Activated T-helper 17 cell treated with anti-CD3 and anti-CD28 coated beads, Interleukin-2, amount 50 U/mL, for 72 hours (primary cell): ENCODE data around the gene CHN1. TPM values are rescaled to one million over a fixed set of nuclear protein-coding genes. Genes with fewer than 3 reads are reported as not detected.

Experiments used
- ATAC-seq: fragments of 150-1000 bp; cut with Tn5 transposase; replicated peaks from 2 replicates; pipeline ENCODE4 v1.10.0; 2021; ENCODE audit warnings: mild to moderate bottlenecking, moderate library complexity
- H3K27ac Mint-ChIP-seq: one replicate; pipeline ENCODE4 v1.8.0; 2022; ENCODE audit warnings: mixed read lengths
- H3K27me3 Mint-ChIP-seq: one replicate; pipeline ENCODE4 v1.8.0; 2022; ENCODE audit warnings: mixed read lengths
- H3K36me3 Mint-ChIP-seq: one replicate; pipeline ENCODE4 v1.8.0; 2022; ENCODE audit warnings: low read depth, mild to moderate bottlenecking, mixed read lengths
- H3K4me1 Mint-ChIP-seq: one replicate; pipeline ENCODE4 v1.8.0; 2022; ENCODE audit warnings: mixed read lengths
- H3K4me3 Mint-ChIP-seq: one replicate; pipeline ENCODE4 v1.8.0; 2022; ENCODE audit warnings: mild to moderate bottlenecking, mixed read lengths
- H3K9me3 Mint-ChIP-seq: one replicate; pipeline ENCODE4 v1.8.0; 2022; ENCODE audit warnings: mixed read lengths
- total RNA-seq, 2 donors: library from RNA; stranded (reverse); gene quantifications; one replicate each; pipeline ENCODE4 v1.2.3, GENCODE V29; 2022

The CHN1 gene, protein sequence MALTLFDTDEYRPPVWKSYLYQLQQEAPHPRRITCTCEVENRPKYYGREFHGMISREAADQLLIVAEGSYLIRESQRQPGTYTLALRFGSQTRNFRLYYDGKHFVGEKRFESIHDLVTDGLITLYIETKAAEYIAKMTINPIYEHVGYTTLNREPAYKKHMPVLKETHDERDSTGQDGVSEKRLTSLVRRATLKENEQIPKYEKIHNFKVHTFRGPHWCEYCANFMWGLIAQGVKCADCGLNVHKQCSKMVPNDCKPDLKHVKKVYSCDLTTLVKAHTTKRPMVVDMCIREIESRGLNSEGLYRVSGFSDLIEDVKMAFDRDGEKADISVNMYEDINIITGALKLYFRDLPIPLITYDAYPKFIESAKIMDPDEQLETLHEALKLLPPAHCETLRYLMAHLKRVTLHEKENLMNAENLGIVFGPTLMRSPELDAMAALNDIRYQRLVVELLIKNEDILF
- total RNA-seq: 10 to 100 TPM in 1 of 2 donors, 1 to 10 TPM in 1; 8.8 to 15.5 TPM

DNA sequence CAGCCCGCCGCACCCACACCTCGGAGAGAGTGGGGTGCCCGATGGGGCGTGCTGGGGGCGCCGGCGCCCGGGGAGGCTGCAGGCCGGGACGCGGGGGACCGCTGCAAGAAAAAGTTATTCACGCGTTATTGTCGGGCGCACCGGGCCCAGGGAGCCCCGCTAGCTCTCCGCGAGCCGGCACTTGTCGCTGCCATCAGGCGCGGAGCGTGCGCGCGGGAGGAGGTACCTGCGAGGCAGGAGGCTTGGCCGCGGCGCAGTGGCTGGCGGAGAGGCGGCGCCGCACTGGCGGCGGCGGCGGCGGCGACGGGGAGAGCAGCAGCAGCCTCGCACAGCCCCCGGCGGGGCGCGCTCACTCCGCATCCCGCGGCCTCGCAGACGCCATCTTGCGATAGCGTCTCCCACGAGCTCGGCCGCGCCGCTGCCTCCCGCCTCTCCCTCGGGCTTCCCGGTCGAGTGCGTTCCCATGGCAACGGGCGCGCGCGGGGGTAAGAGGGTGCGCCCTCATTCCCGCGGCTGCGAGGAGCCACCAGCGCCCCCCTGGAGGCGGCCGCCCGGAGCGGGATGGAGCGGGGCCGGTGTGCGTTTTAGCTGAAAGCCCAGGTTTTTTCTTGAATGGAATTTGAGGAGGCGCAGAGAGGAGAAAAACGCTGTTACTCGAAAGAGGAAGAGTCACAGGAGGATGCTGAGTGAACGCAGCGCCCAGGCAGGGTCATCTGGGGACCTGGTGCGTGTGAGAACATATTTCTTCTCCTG lies at the start of gene CHN1:
TSS of gene CHN1 (minus strand) at position 402 of the 753 bp plus-strand sequence. CDS start 469 bp downstream, outside the sequence.
- ATAC-seq: peak; percentile 88
- peak within 1 kb of the TSS; percentile 75 for H3K4me3 Mint-ChIP-seq
- H3K27ac Mint-ChIP-seq: no peak within 1 kb of the TSS
- no peaks in the 10 kb centered on the region for H3K4me1 Mint-ChIP-seq
- H3K27me3 Mint-ChIP-seq: peaks cover 26% of the 10 kb centered on the region
- H3K9me3 Mint-ChIP-seq: no peaks in the 10 kb centered on the region
- no peaks in the 10 kb centered on the region for H3K36me3 Mint-ChIP-seq

- Mint-ChIP-seq H3K27me3 (no peaks in the 10 kb centered on the region), H3K4me1 (no peaks in the 10 kb centered on the region), H3K4me3 (no peak overlapping the region), H3K36me3 (peaks cover 11% of the 10 kb centered on the region), H3K27ac (no peak overlapping the region), H3K9me3 (no peaks in the 10 kb centered on the region)
- no peak for ATAC-seq
Measured at GRCh38 chr2:175054340-175054739, 49.2 kb upstream of the CHN1 start.

- Mint-ChIP-seq H3K27ac (no peak overlapping the region), H3K27me3 (no peaks in the 10 kb centered on the region), H3K4me3 (no peak overlapping the region), H3K36me3 (peaks cover 6% of the 10 kb centered on the region), H3K4me1 (no peaks in the 10 kb centered on the region), H3K9me3 (peaks cover 9% of the 10 kb centered on the region)
- no peak for ATAC-seq
Measured at GRCh38 chr2:175049661-175050060, 44.5 kb upstream of the CHN1 start.

DNA sequence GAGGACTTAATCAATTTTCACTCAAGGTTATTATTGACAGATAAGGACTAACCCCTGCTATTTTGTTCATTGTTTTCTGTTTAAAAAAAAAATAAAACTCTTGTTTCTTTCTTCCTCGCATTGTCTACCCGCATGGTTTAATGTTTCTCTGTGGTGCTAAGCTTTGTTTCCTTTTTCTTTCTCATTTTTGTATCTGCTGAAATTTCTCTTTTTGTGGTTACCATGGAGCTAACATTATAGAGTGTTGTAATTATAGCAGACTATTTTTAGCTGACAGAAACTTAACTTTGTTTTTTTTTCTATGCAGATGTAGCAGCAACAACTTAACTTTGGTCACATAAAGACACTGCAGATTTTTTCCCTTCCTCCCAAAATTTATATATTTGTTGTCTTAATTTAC lies 43.1 kb upstream of the CHN1 start:
- Mint-ChIP-seq H3K9me3 (peaks cover 9% of the 10 kb centered on the region), H3K36me3 (peaks cover 6% of the 10 kb centered on the region), H3K27ac (no peak overlapping the region), H3K4me3 (no peak overlapping the region), H3K4me1 (no peaks in the 10 kb centered on the region), H3K27me3 (no peaks in the 10 kb centered on the region)
- no peak for ATAC-seq

GRCh38 chr2:175039490-175039889 lies 34.3 kb upstream of the CHN1 start:
- H3K9me3 Mint-ChIP-seq: no peaks in the 10 kb centered on the region
- H3K4me1 Mint-ChIP-seq: peaks cover 4% of the 10 kb centered on the region
- ATAC-seq: no peak

DNA sequence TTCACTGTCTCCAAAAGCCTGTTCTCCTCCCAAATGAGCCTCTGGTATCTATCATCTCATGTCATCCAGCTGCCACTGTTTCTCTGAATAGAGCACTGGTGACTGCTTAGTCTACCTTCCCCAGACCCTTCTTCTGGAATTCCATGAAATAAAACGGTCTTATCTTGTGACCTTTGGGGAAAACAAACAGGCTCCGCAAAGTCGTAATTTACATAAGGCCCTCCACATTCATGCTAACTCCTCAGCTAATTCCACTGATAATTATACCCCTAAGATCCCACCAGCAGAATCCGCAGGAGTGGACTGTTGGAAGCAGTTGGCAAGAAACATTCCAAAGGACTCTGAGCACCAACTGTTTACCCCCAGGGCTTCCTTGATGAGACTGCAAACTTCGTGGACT lies 33.9 kb upstream of the CHN1 start:
- H3K27me3 Mint-ChIP-seq: no peaks in the 10 kb centered on the region
- H3K9me3 Mint-ChIP-seq: no peaks in the 10 kb centered on the region
- H3K27ac Mint-ChIP-seq: no peak overlapping the region
- ATAC-seq: no peak
- H3K36me3 Mint-ChIP-seq: no peaks in the 10 kb centered on the region
- no peak overlapping the region for H3K4me3 Mint-ChIP-seq
- H3K4me1 Mint-ChIP-seq: peaks cover 4% of the 10 kb centered on the region

More at GRCh38 chr2:175039490-175039889, 34.3 kb upstream of the CHN1 start:
- no peaks in the 10 kb centered on the region for H3K27me3 Mint-ChIP-seq
- no peak overlapping the region for H3K4me3 Mint-ChIP-seq
- H3K27ac Mint-ChIP-seq: no peak overlapping the region
- no peaks in the 10 kb centered on the region for H3K36me3 Mint-ChIP-seq

DNA sequence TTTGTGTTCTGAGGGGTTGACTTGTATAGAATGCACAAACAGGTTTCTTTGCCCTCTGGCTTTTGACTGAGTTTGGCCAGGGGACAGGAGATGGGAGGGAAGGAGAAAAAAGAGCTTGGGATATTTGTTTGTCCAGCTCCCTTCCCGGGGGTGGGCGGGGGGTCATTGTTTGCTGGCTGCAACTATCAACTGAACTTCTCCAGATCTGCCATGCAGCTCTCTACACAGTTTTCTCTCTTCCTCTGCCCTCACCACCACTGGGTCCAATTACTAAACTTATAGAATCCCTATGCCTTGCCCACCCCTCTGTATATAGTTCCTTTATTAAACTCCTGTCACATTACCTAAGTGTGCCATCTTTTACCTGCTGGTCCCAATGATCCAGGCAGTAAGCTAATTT lies 32.8 kb upstream of the CHN1 start:
- H3K4me1 Mint-ChIP-seq: peaks cover 4% of the 10 kb centered on the region
- H3K27ac Mint-ChIP-seq: no peak overlapping the region
- no peak overlapping the region for H3K4me3 Mint-ChIP-seq
- no peaks in the 10 kb centered on the region for H3K36me3 Mint-ChIP-seq
- no peaks in the 10 kb centered on the region for H3K27me3 Mint-ChIP-seq
- no peak for ATAC-seq
- H3K9me3 Mint-ChIP-seq: no peaks in the 10 kb centered on the region

- Mint-ChIP-seq H3K27ac (no peak overlapping the region), H3K4me1 (peaks cover 4% of the 10 kb centered on the region), H3K9me3 (no peaks in the 10 kb centered on the region), H3K27me3 (no peaks in the 10 kb centered on the region), H3K36me3 (no peaks in the 10 kb centered on the region), H3K4me3 (peak overlapping the region; percentile 32)
- ATAC-seq: peak; percentile 40
Measured at GRCh38 chr2:175036582-175037018, 31.4 kb upstream of the CHN1 start.

DNA sequence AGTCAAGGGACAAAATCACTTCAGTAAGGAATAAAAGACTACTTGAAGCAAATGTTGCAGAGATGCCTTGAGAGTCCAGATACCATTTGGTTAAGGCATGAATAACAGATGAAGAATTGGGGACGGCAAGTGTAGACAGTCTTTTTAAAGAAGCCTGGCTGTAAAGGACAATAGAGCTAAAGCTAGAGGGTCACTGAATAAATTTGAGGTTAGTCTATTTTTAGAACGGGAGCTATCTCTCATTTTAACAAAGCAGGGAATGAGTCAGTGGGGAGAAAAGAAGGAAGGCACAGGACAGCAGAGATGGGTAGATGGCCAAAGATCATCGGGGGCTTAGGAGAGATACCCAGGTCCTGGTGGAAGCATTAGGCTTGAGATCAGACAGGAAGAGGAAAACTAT lies 30.6 kb upstream of the CHN1 start:
- Mint-ChIP-seq H3K9me3 (no peaks in the 10 kb centered on the region), H3K4me1 (peaks cover 4% of the 10 kb centered on the region), H3K36me3 (no peaks in the 10 kb centered on the region), H3K27me3 (no peaks in the 10 kb centered on the region), H3K27ac (no peak overlapping the region), H3K4me3 (no peak overlapping the region)
- ATAC-seq: no peak

DNA sequence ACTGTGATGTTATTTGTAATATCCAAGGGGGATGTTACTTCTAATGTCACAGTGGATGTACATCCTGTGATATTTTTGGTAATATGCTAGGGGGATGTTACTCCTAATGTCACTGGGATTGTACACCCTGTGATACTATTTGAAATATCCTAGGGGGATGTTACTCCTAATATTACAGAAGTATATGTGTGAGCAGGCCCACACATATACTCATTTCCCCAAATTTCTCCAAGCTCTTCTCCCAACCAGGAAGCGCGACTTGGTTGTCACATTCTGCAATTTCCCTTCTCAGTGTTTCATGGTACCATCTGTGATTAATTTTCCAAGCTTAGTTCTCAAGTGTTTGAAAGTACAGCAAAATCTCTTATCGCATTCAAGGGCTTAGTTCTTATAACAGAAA lies 29.5 kb upstream of the CHN1 start:
- no peak overlapping the region for H3K27ac Mint-ChIP-seq
- H3K4me3 Mint-ChIP-seq: no peak overlapping the region
- no peaks in the 10 kb centered on the region for H3K36me3 Mint-ChIP-seq
- H3K4me1 Mint-ChIP-seq: peaks cover 4% of the 10 kb centered on the region
- H3K27me3 Mint-ChIP-seq: no peaks in the 10 kb centered on the region
- no peaks in the 10 kb centered on the region for H3K9me3 Mint-ChIP-seq
- no peak for ATAC-seq

GRCh38 chr2:175030380-175031271 lies 25.4 kb upstream of the CHN1 start:
- no peaks in the 10 kb centered on the region for H3K4me1 Mint-ChIP-seq
- no peak overlapping the region for H3K4me3 Mint-ChIP-seq
- no peaks in the 10 kb centered on the region for H3K9me3 Mint-ChIP-seq
- no peaks in the 10 kb centered on the region for H3K27me3 Mint-ChIP-seq
- no peak overlapping the region for H3K27ac Mint-ChIP-seq
- ATAC-seq: peak; percentile 32
- H3K36me3 Mint-ChIP-seq: no peaks in the 10 kb centered on the region

DNA sequence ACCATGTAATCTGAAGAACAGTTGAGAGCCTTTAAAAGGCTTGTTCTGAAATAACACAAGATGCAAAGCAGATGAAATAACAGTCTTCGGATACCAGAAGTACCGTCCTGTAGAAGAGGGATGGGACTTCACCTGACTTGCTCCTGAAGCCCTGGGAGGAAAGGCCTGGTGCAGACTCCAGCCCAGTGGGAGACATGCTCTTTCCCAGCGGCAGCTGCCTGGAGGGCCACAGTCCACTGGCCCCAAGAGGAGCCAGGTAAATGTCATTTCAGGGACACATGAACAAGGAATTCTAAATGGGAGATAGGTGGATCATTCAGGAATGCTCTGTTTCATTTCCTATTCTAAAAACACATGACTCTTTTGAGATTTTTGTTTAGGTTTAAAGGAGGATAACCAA lies 22.6 kb upstream of the CHN1 start:
- Mint-ChIP-seq H3K27me3 (no peaks in the 10 kb centered on the region), H3K4me1 (no peaks in the 10 kb centered on the region), H3K4me3 (no peak overlapping the region), H3K9me3 (no peaks in the 10 kb centered on the region), H3K27ac (no peak overlapping the region), H3K36me3 (no peaks in the 10 kb centered on the region)
- no peak for ATAC-seq

DNA sequence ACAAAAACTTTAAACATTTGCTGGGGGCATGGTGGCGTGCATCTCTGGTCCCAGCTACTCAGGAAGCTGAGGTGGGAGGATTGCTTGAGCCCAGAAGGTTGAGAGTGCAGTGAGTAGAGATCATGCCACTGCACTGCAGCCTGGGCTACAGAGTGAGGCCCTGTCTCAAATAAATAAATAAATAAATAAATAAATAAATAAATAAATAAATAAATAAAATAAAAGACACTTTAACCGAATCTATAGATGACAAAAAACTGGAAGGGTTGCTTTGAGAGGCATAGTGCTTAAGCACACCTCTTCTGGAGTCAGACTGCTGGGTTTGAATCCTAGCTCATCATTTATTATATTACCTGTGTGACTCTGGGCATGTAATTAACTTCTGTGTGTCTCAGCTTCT lies 21.2 kb upstream of the CHN1 start:
- H3K36me3 Mint-ChIP-seq: no peaks in the 10 kb centered on the region
- ATAC-seq: no peak
- H3K4me1 Mint-ChIP-seq: no peaks in the 10 kb centered on the region
- no peak overlapping the region for H3K4me3 Mint-ChIP-seq
- H3K9me3 Mint-ChIP-seq: no peaks in the 10 kb centered on the region
- H3K27me3 Mint-ChIP-seq: no peaks in the 10 kb centered on the region
- H3K27ac Mint-ChIP-seq: no peak overlapping the region

- H3K4me1 Mint-ChIP-seq: no peaks in the 10 kb centered on the region
- H3K27me3 Mint-ChIP-seq: no peaks in the 10 kb centered on the region
- H3K4me3 Mint-ChIP-seq: no peak overlapping the region
- no peak for ATAC-seq
- H3K9me3 Mint-ChIP-seq: no peaks in the 10 kb centered on the region
- no peaks in the 10 kb centered on the region for H3K36me3 Mint-ChIP-seq
- H3K27ac Mint-ChIP-seq: no peak overlapping the region
Measured at GRCh38 chr2:175025946-175026345, 20.8 kb upstream of the CHN1 start.
